Inflammatory macrophage treated with lipopolysaccharide for 1 hour (primary cell): Measurements from ENCODE around the gene MARCHF2.

Experiments used
- DNase-seq, 2 donors: peaks; one replicate each; pipeline ENCODE4 v3.0.0-alpha.2; 2020 to 2022

The MARCHF2 gene

DNA sequence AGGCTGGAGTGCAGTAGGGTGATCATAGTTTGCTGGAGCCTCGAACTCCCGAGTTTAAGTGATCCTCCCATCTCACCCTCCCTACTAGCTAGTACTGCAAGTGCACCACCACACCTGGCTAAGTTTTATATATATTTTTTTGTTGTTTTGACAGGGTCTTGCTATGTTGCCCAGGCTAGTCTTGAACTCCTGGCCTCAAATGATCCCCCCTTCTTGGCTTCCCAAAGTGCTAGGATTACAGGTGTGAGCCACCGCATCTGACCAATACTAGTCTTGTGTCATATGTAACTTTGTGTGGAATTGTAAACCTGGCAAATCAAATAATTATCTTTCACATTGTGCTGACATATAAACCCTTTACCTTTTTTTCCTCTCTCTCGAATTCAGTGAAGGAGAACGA lies 41.9 kb downstream of the MARCHF2 start:
- DNase-seq, result no peak

DNA sequence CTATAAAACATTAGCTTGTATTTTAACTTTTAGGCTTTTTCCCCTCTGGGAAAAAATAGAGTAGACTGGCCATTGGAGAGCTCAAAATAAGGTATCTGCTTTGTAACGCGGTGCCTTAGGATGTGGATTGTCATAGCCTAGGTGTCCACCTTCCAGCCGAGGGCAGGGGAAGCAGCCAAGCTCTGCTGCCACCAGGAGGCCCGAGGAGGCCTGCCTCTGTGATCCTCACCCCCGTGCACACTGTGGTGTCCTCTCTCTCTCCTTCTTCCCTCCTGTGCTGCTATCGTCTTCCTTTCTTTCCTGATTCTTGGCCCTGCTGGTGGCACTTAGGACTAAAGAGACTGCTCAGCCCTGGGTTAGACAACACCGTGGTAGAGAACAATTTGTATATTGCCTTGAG lies 43.0 kb downstream of the MARCHF2 start:
- no peak for DNase-seq

DNA sequence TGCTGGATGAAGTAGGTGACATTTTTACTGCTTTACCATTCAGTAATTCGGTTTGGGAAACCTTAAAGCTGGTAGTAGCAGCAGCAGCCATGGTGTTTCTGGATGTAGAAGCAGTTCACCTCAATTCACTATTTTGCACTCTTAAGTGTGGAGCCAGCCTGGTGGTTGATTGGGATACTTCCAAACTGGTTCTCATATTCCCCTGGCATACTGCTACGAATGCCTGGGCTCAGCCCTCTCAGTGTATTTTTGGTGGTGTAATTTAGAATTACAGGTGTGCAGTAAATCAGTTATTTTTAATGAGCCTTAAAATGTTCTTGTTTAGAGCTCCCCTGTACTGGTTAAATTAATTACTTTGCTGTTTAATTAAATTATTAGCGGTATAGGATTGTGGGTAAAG lies 44.1 kb downstream of the MARCHF2 start:
- DNase-seq, result no peak

DNA sequence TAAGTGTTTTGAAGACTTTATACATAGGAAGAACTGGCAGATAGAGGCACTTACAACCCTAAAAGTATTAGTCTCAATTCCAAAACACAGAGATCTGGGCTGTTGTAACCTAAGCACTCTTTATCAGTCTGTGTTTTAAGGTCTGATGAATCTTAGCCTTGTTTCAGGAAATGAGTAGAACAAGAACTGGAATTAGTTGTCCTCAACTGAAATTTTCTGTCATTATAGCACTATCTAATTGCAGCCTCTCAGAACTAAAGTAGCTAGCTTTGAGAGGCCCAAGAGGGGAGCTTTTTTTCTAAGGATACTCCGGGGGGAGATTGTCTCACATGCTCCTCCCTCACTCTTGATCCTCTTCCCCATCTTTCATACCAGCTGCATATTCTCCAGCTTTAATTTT lies 44.7 kb downstream of the MARCHF2 start:
- DNase-seq, result no peak

DNA sequence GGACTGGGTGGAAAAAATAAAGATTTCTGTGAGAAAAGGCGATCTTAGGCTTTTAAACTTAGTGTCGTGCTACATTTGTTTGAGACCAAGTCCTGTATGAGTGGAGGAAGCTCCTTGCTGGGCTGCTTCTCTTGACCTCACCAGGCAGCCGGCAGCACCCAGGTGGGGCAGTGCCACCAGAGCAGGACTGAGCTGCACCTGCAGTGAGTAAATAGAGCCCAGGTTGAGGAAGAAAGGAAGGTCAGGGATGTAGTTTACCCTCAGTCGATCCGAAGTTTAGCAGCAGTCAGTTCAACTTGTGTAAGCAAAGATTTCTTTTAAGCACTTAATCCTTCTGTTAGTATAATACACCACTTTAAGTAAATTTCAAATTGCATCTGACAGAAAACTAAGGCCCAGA lies 45.3 kb downstream of the MARCHF2 start:
- DNase-seq, result no peak

DNA sequence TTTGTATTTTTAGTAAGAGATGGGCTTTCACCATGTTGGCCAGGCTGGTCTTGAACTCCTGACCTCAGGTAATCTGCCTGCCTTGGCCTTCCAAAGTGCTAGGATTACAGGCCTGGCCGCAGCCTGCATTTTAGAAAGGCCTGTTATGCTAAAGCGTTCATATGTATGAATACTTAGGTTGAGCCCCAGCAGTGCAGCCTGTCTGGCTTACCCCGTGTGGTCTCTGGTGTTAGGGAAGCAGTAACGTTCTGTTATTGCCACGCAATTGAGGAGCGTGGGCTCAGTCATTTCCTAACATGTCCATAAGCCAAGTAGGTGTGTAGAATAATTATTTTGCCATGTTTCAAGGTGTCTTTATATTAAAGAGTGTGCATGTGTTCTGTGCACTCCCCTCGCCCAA lies 46.0 kb downstream of the MARCHF2 start:
- DNase-seq, result no peak

DNA sequence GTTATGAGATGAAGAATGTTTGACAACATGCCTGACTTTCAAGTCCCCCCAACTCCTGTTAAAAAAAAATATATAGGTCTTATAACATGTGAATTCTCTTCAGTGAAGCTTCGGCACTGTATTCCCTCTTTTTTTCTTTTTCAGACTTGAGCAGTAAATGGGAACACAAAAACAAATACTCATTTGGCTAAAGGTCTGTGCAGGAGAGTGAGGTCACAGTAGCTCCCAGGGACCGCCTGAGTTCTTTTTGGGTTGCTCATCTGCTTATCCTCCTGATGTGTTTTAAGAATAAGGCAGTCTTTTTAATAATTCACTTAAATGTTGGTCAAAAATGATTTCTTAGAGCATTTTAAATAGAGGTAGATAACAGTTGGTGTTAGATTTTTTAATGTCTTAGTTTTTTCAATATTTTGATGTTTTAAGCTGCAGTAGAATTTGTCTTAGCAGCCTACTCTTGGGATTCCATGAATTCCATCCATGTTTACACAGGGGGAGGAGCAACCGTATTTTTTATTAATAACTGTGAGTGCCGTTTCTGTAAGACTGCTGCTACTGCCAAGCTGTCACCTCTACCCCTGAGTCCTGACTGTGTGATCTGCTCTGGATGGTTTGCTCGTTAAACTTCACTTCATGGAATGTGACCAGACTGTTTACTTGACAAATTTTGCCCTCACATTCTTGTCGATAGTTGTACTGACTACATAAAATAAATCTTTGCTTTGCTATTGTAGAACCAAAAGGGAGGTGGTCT lies 46.6 kb downstream of the MARCHF2 start:
- DNase-seq, result no peak

DNA sequence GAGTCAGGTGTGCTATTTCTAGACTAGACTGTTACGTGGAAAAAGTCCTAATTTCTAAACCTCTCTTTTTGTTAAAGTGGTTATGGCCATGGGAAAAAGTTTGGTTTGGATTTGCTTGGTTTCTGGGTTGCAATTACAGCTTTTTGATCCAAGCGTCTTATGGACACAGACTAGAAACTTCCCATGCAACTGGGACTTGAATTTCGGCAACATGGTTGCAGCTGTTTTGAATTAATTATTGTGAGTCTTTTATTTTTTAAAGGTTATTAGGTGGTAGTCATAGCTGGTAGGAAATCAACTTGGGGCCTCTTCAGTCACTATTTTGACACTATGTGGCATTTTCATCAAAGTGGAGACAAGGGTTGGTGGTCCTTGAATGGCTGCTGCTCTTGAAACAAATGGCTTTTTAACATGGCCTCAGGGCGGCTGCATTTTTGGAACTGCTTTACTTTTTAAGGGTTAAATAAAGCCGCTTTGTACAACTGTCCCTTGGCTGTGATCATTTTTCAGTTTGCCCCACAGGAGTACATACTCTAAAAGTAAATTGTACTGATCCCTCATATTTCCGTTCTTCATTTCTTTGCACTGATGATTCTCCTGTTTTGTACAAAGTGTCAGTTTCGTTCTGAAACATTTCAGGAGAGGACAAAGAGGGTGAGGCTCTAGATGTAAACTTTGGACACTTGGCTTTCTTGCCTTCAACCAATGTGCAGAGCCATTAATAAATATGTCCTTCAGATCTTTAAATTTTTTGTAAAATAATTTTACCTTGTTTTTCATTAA lies 47.6 kb downstream of the MARCHF2 start:
- DNase-seq, result no peak

DNA sequence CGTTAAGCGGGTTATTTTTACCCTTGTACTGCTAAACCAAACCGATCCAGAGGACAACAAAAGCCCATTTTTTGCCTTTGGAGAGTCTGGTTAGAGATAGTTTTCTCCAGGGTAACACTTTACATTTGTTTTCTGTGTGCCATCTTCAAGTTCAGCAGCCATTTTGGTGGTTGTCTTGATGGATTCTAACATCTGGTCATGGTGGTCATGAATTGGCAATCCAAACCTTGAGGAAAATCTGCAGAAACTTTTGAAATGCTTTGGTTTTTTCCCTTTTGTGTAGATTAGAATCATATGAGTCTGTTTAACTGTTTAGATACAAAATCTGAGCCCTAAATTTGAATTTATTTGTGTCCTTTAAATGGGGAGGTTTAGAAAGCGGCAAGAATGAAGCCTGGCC lies 48.3 kb downstream of the MARCHF2 start:
- no peak for DNase-seq

DNA sequence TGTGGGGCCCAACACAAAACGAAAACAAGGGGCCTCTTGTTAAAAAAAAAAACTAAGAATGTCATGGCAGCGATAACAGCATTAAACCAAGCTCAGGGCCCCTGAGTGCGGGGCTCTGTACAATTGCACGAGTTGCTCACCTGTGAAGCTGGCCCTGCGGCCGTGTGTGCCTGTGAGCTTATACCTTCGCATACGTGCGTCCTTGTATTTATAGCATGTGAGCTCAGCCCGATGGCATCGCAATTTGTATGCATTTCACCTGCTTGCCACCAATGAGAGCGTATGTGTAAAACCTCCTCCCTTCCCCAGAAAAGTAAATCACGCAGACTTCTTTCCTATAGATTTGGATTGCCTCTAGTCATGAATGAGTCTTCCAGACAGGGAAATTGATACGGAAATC lies 48.8 kb downstream of the MARCHF2 start:
- DNase-seq, result no peak

DNA sequence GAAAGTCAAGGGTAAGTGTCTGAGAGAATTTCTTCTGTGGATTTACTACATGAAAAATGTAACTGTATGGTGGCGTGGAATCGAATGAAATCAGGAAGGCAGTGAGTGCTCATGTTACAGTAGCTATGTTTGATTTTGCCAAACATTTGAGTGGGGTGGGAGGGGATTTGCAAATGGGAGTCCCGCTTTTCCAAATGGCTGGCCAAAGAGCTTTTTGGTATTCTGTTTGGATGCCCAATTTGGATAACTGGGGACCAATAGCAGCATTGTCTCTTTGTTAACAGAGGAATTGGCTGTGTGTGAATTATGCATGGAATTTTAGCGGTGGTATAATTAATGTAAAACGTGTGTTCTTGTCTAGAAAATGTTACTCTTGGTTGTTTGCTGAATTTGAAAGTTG lies 49.5 kb downstream of the MARCHF2 start:
- DNase-seq, result no peak

DNA sequence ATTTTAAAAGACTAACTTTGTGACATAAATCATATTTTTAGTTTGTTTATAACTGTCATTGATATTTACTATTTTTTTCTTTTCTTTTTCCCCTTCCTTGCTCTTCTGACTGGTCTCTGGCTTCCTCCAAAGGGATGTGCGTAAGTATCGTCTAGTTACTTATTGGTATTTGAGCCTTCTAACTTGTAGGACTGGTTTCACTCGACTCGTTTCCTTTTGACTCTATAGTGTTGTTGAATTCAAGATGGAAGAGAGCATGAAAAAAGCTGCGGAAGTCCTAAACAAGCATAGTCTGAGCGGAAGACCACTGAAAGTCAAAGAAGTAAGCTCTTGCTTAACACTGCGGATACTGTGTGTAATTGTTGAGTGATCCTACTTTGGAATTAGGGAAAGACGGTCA lies 50.3 kb downstream of the MARCHF2 start:
- no peak for DNase-seq

DNA sequence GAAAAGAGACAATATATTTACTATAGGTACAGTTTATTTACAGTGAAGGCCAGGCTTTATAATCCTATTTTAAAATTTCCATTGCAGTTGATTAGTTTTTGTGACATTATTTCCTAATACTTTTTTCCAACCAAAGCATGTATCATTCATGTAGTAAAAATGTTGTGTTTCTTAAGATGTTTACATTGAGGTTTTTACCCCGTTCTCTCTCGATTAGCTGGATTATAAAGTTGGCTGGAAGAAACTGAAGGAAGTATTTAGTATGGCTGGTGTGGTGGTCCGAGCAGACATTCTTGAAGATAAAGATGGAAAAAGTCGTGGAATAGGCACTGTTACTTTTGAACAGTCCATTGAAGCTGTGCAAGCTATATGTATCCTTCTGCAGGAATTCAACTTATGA lies 52.9 kb downstream of the MARCHF2 start:
- DNase-seq, result no peak

DNA sequence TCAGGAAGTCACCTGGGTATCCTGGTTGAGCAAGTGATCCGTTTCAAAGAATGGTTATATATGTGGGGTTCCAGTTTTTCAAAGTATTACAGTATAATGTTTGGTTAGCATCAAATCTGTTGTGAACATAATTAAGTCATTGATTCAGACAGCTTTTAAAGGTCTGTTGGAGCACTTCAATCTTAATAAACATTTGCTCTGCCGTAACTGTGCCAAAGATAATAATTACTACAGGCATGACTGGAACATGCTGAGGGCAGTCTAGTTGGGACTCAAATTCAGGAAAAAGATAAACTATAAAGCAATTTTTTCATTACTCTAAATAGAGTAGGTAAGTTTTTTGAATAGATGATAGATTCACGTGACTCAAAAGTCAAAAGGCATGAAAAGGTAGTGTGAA lies 55.0 kb downstream of the MARCHF2 start:
- no peak for DNase-seq

DNA sequence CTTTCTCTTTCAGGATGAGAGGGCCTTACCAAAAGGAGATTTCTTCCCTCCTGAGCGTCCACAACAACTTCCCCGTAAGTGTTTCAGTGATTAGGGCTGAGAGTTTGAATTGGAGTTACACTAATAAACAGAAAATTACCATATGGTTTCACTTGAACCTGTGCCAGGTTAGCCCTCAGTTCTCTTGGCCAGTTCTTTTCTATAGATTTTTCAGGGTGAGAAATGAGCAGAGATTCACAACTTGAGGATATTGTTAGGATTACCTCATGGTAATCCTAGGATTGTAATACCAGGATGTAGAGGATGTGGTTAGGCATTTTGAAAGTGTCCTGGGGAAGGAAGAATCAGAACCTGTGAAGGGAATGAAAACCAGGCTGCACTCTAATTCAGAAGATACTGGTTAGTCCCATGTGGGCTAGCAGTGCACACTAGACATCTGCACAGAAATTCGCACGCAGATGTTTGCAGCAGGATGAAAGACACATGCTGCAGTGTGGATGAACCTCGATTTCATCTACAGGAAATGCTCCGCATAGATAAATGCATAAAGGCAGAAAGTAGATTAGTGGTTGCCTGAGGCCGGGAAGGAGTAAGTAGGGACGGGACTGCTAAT lies 55.8 kb downstream of the MARCHF2 start:
- no peak for DNase-seq

DNA sequence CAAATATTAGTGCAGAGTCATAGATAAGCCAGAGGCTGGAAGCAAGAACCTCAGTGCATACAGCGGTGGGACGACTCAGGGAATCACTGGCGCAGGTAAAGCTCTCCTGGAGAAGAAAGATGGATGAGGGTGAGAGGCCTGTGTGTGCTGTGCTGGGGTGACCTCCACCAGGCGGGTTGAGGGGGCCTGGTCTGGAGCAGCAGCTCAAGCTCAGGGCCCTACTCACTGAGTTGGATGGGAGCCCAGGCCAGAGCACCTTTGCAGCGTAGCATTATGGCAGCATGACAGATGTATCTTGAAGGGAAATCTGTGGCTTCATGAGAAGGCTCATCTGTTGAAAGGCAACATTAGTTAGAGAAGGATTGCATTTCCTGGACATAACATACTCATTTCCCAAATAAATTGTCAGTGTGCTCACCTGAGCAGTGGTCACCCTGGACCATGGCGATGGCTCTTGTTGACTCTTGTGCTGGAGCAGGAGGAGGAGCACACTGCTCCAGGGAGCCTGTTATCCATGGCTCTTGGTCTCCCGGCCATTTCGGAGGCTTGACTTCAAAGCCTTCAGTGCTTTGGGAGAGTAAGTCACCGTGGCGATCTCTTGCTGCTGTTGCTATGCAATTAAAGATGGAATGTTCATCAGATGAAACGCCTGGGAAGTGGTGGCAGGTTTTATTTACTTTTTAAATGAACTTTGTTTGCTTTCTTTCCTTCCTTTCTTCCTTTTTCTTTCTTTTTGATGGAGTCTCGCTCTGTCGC lies 56.7 kb downstream of the MARCHF2 start:
- no peak for DNase-seq

DNA sequence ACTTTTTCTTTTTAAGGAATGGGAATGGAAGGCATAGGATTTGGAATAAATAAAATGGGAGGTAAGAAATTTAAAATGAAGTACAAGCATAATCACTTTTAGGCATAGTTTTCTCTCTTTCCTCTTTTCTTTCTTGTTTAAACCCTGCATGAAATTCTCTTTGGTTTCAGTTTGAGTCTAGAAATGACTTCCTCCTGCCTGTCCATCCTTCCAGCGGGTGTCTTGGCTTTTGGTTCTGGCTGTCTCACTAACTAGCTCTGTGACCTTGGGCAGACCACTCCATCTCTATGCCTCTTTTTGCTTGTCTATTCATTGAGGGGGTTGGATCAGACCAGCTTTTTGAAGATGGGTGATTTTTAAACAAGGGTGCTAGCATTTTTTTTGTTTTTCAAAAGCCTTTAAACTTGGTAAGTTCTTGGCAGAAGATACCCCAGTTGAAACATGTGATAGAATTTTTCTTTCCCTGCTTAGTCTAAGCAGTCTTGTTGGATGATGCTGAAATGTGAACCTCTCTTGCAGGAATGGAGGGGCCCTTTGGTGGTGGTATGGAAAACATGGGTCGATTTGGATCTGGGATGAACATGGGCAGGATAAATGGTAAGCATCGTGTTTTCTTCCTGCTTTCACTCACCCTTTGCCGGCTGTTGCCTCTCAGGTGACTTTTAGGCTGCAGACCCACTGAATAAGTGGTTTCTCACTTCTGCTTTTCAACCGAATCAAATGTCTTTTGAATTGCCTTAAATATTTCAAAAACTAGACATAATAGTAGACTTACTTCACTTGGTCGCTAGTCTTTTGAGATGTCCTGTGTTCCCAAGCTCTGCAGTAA lies 60.8 kb downstream of the MARCHF2 start:
- peak; percentile 34 to 40 for DNase-seq

DNA sequence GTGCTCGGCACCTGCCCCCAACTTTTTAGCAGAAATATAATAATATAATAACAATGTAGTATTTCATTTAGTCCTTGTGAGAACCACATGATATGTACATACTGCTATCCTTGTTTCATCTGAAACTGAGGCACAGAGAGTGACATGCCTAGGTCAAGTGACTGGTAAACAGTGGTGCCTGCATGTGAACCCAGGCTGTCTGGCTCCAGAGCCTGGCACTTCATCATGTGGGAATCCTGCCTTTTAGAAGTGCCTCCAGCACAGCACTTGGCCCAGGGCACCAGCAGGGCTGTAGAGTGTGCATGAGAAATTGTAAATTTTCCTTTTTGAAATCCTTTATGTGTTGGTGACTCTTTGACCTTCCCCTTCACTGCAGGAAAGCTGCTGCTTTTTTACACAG lies 61.9 kb downstream of the MARCHF2 start:
- DNase-seq, result no peak

DNA sequence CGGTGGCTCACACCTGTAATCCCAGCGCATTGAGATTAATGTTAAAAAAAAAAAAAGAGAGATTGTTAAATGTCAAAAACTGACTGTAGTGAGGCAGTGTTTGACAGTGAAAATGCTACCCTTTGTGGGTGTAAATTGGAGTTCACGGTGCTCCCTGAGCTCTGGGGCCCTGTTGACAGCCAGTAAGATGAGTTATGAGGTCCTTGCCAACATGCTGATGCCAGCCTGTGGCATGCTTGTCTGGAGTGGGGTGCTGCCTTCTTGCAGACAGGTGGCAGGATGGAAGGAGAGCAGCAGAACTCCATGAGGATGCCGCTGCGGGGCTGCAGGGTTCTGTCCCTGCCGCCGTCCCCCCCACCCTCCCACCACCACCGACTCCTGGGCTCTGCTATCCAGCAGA lies 63.4 kb downstream of the MARCHF2 start:
- no peak for DNase-seq

DNA sequence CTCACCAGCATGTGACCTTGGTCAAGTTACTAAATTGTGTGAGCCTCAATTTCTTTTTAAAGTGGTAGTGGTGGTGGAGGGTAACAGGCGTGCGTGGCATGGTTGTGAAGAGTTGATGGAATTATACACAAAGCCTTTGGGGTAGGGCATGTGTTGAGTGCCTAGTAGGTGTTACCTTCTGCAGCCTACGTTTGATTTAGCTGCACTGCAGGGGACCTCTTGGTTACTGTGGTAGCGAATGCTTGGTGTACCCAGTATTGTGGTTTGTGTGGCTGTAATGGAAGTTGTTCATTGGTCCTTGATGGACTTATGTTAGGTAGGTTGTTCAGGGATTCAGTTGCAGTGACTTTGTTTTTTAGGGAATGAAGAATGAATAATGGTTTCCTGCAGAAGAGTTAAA lies 64.8 kb downstream of the MARCHF2 start:
- DNase-seq, result no peak

DNA sequence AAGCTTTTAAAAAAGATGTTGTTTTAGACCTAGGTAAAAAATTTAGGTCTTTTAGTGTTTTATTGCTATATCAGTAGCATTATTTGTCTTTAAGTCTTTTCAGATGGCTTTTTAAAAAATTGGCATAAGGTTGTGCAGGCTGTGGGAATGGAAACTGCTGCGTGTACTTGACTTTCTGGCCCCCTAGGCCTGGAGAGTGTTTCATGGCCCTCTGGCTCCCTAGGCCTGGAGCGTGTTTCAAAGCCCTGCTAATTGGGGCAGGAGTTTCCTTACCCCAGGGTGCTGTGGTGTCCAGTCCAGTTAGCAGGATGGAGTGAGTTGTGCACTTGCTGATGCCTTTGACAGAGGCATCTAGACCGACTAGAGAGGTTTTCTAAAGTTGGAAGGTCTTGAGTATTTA lies 65.5 kb downstream of the MARCHF2 start:
- no peak for DNase-seq

DNA sequence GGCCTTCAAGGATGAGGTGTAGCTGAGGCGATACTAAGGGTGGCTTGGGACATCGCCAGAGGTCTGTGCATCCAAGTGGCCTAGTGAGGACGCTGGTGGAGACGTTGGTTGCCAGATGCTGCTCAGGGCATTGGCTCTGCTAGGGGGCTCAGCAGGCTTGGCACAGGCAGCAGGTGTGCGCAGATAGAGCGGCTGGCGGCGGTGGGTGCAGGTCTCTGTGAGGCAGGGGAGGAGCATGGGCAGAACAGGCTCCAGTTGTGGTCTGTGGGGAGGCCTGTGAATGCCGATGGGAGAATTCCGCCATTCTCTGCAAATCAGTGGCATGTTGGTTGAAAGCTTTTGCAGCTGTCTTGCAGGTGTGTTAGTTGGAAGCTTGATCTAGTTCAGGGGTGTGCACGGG lies 68.1 kb downstream of the MARCHF2 start:
- no peak for DNase-seq

DNA sequence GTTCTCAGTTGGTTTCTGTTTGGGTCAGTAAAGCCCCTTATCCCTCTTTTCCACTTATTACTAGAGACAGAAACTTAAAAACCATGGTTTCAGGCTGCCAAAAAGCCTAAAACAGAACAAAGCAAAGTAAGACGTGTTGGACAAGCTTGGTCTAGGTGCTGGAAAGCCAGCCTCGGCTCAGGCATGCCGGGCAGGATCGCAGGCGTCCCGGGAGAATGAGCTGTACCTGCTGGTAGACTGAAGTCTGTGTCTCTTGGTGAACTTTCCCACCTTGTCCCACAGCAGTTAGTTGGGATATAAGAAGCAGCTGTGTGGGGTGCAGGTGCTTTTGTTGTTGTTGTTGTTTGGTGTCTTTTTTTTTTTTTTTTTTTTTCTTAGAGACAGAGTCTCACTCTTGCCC lies 68.5 kb downstream of the MARCHF2 start:
- DNase-seq, result no peak
